HG03571 (cell line): ENCODE results near the gene PSG11.
"Not testable (repeated sequence)": the region's sequence is repeated elsewhere in the genome, so short reads cannot be mapped to it uniquely, and the experiment has no call there.

ENCODE experiments used
- ATAC-seq: cut with Tn5 transposase; IDR thresholded peaks from one replicate; pipeline ENCODE4 v1.9.1; 2021; ENCODE audit not compliant: unreplicated experiment

Gene PSG11

GRCh38 chr19:42989851-42990250, 36.4 kb downstream of the PSG11 start:
- no peak for ATAC-seq

- ATAC-seq, result not testable (repeated sequence)
Observed at GRCh38 chr19:42989186-42989585, 37.1 kb downstream of the PSG11 start.

GRCh38 chr19:42988206-42988605, 38.1 kb downstream of the PSG11 start:
- ATAC-seq, result not testable (repeated sequence)

DNA sequence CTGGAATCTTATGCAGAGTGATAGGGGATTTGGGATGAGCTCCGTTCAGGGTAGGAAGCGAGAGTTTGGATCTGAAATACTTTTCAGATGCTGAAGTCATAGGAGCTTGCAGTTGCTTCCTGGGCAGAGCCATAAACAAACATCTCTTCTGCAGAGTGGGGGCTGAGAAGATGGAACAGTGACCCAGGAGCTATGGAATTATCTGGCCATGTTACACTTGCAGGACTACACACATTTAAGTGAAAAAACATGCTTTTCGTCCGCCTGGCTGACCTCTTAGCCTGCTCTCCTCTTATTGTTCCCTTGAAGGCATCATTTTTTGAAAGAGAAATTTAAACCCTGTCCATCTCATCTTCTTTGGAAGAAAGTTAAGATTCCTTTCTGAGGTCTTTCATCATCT, 40.7 kb downstream of the PSG11 start:
- ATAC-seq, result no peak

GRCh38 chr19:42982111-42982510, 44.2 kb downstream of the PSG11 start:
- not testable (repeated sequence) for ATAC-seq

DNA sequence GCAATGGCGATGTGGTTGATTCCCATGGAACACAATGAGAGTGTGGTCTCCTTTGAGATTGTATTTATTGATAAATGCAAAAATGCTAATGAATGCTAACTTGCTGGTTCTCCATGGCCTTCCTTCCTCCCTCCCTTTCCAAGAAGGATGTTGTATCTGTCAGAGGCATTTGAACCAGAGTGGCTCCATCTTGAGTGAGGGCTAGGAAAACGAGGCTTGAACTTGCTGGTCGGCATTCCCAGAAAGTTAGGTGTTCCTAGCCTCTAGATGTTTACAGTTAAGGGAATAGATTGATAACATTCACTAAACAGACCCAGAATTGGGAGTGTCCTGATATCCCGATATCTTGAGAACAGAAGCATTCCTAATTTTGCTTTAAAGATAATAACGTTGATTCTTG, 54.8 kb downstream of the PSG11 start:
- ATAC-seq, result not testable (repeated sequence)

GRCh38 chr19:42965176-42965575, 61.1 kb downstream of the PSG11 start:
- no peak for ATAC-seq

DNA sequence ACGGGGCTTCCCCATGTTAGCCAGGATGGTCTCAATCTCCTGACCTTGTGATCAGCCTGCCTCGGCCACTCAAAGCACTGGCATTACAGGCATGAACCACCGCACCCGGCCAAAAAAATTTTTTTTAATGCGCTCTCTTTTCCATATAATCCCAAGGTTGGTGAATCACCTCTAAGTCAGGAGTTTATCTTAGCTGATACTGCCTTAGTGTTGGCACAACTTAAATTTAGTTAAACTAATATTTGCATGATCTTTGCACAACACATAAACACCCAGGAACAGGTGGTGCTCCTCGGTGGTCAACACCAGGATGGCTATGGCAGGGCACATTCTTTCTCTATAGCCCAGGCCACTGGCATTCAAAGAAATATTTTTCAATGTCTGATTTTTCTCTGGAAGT, 65.2 kb downstream of the PSG11 start:
- no peak for ATAC-seq
